Suprapubic skin (tissue), 4 donors: ENCODE data around the gene SEC22A.

Experiments used
- CTCF ChIP-seq, 2 donors: fragments of 200-600 bp in 1 of 2; fragments of 450-650 bp in 1 of 2; sonication (generic) in 1 of 2; IDR thresholded peaks; one replicate each; pipeline ENCODE4 v1.5.1; 2016 to 2019; ENCODE audit warnings: antibody characterized with exemption in 2 of 2, mild to moderate bottlenecking in 1 of 2, moderate library complexity in 1 of 2
- EP300 ChIP-seq: sonication (generic); formaldehyde crosslinking; IDR thresholded peaks from one replicate; pipeline ENCODE4 v1.6.1; 2017; ENCODE audit warnings: antibody characterized with exemption
- POLR2A ChIP-seq, 2 donors: fragments of 450-650 bp; IDR thresholded peaks; one replicate each; pipeline ENCODE4 v1.6.1; 2017; ENCODE audit warnings: antibody characterized with exemption in 2 of 2, mild to moderate bottlenecking in 2 of 2, moderate library complexity in 2 of 2
- POLR2AphosphoS5 ChIP-seq, 3 donors: sonication (generic); formaldehyde crosslinking; IDR thresholded peaks; one replicate each; pipeline ENCODE4 v1.6.1; 2017; ENCODE audit warnings: antibody characterized with exemption in 3 of 3

- no peak for TF ChIP-seq CTCF (IDR thresholded peaks at IDR 0.05)
- no peak for TF ChIP-seq POLR2A (IDR thresholded peaks at IDR 0.05)
- TF ChIP-seq POLR2AphosphoS5 (IDR thresholded peaks at IDR 0.05), result no peak
- no peak for TF ChIP-seq EP300
Observed at GRCh38 chr3:123168122-123168521, 33.6 kb upstream of the SEC22A start.
